GM18867 (cell line): ENCODE data around the gene FRMD5.
A peak's percentile ranks its signal among the peaks of the same experiment; 100 is the strongest.

Experiments
- ATAC-seq: cut with Tn5 transposase; IDR thresholded peaks from one replicate; pipeline ENCODE4 v1.9.1; 2021; ENCODE audit warnings: mild to moderate bottlenecking, moderate library complexity; ENCODE audit not compliant: unreplicated experiment

FRMD5 gene

DNA sequence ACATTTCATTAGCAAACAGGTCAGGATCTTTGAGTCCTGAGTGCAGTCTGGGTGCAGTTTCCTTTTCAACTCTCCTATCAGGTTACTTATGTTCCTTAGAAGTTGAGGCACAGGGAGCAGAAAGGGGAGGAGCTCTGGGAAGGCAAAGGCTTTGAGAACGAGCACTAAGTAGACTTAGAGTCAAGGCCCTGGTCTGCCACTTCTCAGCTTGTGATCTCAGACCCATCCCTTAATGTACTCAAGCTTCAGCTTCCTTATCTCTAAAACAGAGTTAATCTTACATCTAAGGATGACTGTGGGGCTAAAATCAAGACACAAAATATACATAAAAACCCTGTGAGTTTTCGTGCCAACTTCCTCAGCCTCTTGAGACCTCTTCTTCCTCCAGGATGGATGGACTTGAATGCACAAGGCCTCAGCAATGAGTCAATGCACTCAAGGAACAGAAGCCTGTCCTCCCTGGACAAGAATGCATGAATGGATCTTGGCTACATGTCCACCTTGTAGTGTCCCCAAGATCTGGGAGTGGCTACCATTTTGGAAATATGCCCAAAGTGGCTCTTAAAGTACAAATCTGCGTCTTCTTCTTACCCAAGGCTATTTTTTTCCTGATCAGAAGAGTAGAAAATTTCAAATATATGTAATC lies 263.2 kb downstream of the FRMD5 start:
- no peak for ATAC-seq

DNA sequence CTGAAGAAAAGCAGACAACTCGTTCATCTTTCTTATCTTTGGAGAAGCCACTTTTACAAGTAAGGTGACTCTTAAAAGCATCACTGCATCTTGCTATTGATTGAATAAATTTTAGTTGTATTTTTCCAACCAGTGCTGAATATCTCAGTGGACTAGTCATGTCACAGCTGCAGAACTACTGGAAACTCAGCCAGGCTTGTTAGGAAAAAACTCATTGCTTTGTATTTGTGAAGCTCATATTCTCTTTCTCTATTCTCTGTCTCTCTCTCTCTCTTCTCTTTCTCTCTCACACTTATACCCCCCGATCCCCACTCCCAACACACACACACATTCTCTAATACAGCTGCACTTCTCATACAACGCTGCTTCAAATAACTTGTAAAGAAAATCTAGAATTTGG lies 264.0 kb downstream of the FRMD5 start:
- no peak for ATAC-seq

DNA sequence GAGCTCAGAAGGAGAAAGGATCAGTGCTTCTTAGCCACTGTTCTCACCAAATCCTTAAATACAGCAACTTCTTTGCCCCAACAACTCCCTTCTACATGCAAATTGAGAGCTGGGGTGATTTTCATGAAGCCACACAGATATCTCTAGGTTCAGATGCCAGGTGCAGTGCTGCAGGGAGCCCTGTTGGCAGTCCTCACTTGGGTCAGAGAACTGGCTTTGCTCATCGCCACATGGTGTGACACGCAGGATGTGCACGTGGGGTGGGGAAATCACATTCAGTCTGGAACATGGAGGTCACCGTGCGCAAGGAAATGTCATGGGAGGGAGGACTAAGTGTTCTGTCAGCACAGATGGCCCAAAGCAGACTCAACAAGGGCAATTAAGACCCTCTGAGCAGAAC lies 264.5 kb downstream of the FRMD5 start:
- peak; percentile 65 for ATAC-seq

DNA sequence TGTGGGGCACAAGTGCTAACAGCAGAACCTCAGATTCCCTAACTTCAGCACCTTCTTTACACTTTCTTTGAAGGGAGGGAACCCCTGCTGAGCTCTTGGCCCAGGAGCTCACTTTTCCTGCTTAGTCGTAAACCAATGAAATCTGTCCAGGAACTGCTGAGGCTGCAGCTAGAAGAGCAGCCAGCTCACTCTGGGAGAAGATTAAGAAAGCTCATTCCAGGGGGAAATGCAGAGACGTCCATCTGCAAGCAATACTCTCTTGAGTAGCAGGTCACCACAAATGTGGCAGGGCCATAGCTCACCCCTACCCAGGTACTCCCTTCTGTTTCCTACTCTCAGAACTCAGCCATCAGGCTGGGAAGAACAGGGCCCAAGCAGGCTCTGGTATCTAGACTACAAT lies 265.0 kb downstream of the FRMD5 start:
- ATAC-seq = peak; percentile 25

DNA sequence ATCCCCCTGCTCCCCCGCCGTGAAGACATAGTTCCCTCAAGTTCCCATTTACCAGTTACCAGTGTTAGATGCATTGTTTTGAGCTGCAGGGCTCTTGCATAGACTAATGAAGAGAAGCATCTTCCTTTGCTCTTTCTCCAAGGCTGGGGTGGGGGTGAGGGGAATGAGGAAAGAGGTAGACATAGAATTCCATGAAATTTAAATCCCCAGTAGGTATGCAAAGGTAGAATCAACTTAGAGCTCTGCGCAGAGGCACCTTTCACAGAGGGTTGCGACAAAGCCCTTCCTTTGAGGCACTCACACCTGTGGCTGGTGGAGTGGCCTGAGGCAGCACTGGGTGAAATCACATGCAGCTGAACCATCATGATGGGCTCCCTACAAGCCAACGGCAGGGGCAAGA lies 266.9 kb downstream of the FRMD5 start:
- no peak for ATAC-seq

DNA sequence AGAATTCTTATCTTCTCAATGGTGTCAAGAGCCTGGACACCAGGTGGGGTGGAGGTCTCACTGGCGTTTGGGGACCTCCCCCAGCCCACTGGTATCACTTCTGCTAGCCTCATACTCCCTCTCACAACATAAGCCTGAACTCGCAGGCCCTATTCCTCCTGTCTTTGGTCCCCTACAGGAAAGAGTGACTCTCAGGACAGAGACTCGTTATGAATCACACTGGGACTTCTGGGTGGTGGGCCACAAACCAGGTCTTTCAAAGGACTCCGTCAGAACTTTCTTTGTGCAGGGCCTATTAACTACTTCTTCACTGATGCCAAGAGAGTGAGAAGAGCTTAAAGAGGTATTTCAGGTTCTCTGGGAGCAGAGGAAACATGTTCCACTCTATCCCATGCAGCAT lies 267.9 kb downstream of the FRMD5 start:
- no peak for ATAC-seq

DNA sequence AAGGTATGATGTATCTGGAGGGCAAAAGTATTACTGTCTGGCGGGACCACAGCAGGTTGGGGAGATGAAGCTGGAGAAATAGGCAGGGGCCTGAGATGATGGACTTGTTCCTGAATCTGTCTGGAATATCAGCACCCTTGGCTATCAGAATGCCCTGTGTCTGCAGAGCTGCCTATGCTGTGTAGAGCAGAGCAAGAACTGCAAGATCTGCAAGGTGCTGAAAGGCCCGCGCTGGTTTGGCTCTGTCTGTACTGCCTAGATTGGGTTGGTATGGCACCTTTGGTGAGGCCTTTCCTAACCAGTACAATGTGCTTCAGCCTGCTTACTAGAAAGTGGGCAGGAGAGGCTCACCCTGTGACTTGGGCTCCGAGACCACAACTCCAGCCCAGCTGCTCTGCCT lies 271.5 kb downstream of the FRMD5 start:
- no peak for ATAC-seq

DNA sequence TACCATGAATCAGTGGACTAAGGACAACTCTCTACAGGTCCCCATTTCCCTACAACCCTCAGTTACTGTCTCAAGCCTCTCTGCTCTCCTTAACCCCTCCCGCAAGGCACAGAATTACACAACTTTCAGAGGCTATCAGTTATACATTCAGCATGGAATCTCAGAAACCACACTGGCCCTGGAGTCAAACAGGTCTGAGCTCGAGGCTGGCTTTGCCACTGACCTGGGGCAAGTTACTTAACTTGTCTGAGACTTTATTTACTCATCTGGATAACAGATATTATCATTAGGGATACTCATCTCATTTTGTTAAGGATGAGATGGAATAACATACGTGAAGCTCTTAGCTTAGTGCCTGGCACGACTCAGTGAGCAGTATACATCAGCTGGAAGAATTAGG lies 273.1 kb downstream of the FRMD5 start:
- ATAC-seq = no peak

DNA sequence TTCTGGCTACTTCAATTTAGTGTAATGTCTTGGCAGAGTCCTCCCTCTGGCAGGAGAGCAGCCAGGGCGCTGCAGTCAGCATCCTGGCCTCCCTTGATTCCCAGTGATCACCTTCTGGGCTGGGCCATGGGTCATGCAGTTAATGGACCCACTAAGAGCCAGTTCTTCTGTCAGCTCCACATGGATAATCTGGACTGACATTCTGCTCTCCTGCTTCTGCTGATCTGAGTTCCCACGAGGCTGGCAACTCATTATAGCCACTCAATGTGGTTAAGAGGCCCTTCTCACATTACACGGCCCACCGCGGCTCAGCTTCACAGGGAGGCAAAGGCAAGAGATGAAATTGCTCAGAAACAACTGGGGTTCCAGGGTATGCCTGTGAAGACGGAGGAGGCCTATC lies 274.3 kb downstream of the FRMD5 start:
- no peak for ATAC-seq

DNA sequence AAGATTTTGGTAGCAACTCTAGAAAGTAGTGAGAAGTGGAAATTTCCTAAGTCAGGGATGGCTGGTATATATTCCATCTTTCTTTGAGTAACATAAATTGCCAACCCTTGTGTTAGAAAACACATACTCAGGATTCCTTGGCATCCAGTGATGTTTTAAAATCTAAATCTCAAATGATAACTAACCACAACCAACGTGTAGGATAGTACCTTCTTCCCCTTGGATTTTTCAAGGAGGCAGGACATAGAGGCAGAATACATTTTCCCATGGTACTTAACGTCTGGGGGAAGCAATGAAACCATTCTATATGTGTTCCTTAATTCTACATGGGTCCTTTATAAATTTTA lies 274.8 kb downstream of the FRMD5 start:
- no peak for ATAC-seq

DNA sequence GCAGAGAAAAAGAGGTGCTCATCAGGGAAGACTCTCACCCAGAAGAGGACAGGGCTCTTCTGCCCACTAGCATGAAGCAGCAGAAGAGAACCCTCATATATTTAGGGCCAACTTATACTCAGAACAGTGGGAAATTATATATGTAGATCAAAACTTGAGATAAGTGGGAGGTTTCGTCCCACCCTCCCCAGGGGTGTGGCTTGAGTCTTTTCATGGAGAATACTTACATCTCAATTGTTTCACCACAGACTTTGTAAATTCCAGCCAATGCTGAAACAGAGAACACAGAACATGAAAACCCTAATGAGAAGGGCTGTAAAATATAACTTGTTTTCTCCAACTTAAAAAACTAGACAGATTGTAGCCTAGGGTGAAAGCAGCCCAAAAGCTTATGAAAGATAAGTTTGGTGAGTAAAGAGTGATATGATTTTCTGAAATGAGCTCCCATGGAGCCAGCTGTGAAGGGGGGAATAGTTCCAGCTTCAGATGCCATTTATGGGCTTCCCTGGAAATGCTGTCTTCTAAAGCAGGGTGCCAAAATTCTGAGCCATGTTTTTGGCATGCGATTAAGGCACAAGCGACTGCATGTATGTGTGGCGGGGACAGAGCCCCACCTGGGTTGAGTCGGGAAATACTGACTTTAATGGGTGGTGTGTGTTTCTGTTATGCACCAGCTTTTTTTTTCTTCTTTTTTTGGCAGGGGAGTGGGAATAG lies 275.4 kb downstream of the FRMD5 start:
- no peak for ATAC-seq

DNA sequence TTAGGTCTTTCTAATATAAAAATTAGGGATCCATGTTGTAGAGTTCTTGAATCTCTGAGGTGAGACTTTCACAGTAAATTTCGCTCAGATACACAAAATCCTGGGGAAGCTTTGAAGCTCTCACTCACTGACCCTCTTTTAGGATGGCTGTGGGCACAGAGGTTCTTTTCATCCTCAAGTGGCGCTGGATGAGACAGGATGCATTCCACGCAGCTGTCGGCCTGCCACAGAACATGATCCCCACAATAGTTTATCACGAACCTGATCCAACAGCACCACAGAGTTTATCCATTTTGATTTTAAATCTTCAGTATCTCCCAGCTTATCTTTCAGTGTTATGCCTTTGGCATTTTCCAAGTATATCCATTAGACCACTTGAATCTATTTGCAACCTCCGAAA lies 276.4 kb downstream of the FRMD5 start:
- no peak for ATAC-seq

DNA sequence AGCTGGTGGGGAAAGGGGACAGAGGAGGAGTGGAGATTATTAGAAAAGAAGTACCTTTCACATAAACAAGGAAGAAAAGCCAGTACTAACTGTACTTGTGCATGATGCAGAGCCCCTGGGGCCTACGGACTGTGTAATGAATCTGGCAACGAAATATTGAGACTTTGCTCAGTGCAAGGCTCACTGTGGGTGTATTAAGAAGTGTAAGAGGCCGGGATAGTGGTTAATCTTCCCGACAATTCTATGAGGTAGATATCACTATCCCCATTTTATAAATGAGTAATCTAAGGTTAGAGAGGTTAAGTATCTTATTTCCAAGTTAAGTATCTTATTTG lies 278.8 kb downstream of the FRMD5 start:
- no peak for ATAC-seq

DNA sequence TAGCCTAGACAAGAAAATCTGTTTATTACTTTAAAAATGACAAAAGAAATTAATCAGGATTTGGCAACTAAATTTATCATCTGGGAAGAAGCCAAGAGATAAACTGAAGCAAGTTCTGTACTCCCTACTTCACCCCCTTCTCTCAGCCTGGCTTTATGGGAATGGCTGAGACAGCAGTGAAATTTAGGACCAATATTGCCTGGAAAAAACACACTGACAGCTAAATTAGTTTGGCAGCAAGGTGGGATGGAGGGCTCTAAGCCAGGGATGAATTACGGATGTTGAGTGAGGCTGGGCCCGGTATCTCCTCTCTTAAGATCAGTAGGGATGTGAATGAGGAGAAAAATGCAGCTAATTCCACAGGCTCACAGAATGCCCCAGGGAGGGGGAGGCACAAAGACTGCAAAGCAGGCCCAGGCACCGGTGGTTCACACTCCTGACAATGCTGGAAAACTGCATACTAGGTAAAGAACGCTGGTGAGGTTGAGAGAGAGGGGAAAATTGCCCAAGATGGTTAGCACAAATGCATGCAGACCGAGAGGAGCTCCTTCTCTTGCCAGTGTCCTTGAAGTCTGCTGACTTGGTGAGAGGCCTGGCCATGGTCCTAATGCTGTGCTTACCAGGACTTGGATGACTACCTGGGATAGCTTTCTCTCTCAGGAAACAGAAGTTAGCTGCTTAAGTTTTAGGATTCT lies 279.3 kb downstream of the FRMD5 start:
- ATAC-seq = no peak

DNA sequence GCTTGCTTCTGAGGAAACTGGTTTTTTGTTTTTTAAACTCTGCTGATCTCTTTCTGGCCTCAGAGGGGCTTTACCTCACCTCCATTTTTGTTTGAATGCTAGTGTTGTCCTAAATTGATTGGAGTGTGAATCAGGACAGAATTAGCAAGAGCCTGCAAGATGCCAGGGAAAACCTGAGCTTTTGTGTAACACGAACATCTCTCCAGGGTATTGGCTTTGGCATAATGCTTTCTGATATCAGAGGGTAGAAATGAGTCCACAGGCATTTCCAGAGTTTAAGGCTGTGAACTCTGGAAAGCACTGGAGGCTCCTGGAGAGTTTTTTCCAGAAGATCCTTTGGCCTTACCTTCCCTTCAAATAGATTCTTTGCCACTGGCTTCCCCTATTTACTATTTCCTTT lies 281.1 kb downstream of the FRMD5 start:
- no peak for ATAC-seq

DNA sequence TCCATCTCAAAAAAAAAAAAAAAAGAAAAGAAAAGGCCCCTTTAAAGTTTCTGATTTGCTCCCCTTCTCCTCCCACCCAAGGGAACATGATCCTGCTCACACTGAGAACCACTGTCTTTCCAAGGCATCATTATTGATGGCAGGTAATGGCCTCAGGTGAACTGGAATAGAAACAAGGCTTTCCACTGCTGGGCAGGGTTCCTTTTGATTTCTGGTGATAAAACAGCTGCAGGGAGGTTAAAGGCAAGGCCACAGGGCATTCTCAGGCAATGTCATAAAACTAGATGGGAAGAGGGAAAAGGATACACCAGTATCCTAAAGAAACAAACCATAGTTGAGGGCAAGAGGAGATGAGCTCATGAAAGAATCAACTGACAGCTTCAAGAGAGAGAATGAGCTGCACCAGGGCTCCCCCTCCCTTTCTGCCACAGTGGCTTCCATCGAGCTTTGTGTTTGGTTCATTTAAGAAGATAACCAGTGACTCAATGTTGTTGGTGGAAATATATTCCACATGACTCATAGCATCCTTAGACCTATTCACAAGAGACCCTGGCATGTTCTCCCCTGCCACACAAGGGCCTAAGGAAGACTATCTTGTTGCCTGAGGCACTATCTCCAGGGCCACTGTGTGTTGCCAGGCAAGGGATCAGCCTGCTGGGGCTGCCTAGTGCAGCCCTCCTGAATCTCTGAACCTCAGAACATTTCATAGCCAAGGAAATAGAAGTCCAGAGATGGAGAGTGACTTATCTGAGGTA lies 281.9 kb downstream of the FRMD5 start:
- ATAC-seq = no peak

DNA sequence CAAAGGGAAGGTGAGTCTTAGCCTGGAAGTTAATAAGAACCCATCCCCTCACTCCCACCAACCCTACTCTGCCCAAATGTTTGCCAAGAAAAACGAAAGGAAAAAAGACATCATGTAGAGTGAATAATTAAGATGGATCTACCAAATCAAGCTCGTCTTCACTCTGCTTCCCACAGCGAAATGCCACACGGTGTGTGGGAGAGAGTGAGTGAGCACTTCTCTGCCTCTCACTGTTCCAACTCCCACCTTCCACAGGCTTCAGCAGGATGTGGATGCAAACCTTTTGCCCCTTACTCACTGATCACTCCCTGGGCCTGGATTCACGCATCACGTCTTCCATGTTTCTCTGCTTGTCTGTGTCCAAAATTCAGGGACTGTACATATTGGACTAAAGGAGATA lies 282.9 kb downstream of the FRMD5 start:
- ATAC-seq = no peak

DNA sequence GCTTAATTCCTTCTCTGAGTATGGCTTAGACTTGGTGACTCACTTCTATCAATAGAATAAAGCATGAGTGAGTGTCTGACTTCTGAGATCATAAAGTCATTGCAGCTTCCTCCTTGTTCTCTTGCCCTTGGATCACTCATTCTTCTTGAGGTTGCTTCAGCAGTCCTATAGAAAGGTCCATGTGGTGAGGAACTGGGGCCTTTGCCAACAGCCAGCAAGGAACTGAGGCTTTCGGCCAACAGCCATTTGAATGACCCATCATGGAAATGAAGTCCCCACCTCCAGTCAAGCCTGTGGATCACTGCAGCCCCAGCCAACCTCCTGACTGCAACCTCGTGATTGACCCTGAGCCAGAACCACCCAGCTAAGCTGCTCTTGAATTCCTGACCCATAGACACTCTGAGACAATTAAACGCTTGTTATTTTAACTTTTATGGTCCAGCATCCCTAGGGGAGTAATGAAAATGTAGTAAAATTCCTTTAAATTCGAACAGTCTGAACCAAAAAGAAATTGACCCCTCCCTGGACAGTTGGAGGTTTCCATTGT lies 283.8 kb downstream of the FRMD5 start:
- no peak for ATAC-seq

DNA sequence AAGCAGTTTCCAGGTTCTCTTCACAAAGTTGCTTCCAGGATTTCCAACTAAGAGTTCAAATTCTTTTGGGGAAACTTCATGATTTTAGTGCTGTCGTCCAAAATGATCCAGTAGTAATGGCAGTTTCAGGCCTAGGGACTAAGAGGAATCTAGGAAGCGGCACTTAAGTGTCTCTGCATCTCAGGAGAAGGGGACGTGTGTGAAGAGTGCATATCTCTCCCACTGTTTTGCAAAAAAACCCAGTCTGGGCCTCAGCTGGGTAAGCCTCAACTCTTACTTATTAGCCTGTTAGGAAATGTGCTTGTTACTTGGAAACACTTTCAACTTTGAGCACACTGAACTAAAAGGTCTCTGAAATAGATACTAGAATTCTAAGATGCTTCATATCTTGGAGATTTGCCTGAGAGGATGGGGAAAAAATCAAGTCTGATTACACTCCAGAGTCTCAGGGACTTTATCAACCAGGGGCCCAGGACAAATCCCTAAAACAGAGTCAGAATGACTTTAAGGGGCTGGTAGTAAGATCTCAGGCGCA lies 286.5 kb downstream of the FRMD5 start:
- ATAC-seq = no peak

DNA sequence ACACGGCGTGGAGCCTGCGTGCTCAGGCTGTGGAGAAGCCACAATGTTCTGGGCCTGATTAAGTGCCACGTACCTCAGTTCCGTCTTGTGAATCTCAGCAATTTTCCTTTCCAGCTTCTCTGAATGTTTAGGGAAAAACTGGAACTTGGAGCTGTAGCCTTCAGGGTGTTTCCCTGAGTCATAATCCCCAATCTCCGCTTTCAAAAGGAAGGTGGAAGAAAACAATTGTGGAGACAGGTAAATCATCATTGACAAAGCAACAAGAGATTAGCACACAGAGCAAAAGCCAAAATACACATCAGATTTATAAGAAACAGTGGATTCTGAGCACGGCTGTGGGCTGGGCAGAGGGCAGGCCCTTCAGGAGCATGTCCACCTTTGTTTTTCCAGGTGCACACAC lies 289.3 kb downstream of the FRMD5 start:
- ATAC-seq = no peak

DNA sequence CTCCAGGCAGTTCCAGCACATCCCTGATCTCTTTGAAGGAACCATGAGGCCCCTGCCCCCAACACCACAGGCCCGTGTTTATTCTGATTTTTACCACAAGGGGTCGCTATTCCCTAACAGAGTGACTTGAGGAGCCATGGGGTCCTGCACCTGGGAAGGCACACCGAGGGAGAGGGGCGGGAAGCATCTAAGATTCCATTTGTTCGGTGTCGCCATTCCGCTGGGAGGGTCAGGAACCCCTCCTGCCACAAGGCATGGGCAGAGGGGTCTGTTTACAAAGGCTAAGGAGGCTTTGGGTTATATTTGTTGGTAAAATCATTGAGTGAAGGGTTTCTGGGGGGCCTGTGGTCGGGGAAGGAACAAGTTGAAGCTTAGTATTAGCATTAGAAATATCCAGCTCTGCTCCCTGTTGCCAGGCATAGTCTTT lies 291.2 kb downstream of the FRMD5 start:
- peak; percentile 43 for ATAC-seq
